Measurements from ENCODE around the gene RGS13.

DNA sequence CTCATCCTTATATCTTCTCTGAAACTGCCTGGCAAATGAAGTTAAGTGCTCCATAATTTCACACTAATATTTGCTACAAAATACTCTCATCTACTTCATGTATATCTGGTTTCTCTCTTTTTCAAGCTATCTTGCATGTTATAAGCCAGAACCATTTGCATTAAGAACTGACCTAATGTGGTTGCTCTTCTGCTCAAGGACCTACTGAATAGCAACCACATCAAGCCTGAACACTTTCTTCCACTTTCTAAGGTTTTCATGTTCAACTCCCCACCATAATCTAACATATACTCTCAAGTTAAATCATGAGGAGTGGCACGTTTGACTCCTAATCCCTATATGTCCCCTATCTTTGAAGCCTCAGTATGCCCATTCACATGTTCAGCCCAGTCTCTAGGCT lies 33.2 kb upstream of the RGS13 start:
- TF ChIP-seq, protein P1, sequence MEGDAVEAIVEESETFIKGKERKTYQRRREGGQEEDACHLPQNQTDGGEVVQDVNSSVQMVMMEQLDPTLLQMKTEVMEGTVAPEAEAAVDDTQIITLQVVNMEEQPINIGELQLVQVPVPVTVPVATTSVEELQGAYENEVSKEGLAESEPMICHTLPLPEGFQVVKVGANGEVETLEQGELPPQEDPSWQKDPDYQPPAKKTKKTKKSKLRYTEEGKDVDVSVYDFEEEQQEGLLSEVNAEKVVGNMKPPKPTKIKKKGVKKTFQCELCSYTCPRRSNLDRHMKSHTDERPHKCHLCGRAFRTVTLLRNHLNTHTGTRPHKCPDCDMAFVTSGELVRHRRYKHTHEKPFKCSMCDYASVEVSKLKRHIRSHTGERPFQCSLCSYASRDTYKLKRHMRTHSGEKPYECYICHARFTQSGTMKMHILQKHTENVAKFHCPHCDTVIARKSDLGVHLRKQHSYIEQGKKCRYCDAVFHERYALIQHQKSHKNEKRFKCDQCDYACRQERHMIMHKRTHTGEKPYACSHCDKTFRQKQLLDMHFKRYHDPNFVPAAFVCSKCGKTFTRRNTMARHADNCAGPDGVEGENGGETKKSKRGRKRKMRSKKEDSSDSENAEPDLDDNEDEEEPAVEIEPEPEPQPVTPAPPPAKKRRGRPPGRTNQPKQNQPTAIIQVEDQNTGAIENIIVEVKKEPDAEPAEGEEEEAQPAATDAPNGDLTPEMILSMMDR (conservative IDR thresholded peaks at IDR 0.05; ENCODE audit: low read depth in 2 of 2) = no peak
- no peak for TF ChIP-seq POLR2AphosphoS5 (IDR thresholded peaks at IDR 0.05; ENCODE audit: low read depth)
- TF ChIP-seq, protein P2, sequence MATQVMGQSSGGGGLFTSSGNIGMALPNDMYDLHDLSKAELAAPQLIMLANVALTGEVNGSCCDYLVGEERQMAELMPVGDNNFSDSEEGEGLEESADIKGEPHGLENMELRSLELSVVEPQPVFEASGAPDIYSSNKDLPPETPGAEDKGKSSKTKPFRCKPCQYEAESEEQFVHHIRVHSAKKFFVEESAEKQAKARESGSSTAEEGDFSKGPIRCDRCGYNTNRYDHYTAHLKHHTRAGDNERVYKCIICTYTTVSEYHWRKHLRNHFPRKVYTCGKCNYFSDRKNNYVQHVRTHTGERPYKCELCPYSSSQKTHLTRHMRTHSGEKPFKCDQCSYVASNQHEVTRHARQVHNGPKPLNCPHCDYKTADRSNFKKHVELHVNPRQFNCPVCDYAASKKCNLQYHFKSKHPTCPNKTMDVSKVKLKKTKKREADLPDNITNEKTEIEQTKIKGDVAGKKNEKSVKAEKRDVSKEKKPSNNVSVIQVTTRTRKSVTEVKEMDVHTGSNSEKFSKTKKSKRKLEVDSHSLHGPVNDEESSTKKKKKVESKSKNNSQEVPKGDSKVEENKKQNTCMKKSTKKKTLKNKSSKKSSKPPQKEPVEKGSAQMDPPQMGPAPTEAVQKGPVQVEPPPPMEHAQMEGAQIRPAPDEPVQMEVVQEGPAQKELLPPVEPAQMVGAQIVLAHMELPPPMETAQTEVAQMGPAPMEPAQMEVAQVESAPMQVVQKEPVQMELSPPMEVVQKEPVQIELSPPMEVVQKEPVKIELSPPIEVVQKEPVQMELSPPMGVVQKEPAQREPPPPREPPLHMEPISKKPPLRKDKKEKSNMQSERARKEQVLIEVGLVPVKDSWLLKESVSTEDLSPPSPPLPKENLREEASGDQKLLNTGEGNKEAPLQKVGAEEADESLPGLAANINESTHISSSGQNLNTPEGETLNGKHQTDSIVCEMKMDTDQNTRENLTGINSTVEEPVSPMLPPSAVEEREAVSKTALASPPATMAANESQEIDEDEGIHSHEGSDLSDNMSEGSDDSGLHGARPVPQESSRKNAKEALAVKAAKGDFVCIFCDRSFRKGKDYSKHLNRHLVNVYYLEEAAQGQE (IDR thresholded peaks at IDR 0.05; ENCODE audit: unreplicated experiment) = no peak
- TF ChIP-seq EZH2phosphoT487 (IDR thresholded peaks at IDR 0.05; ENCODE audit: unreplicated experiment) = no peak
